Glutamatergic neuron (in vitro differentiated cells): ENCODE measurements around the gene ZP2. TPM values are rescaled to one million over a fixed set of nuclear protein-coding genes. Genes with fewer than 3 reads are reported as not detected.

Experiments used
- DNase-seq: peaks from one replicate; pipeline ENCODE4 v3.0.0; 2022
- H3K27ac Mint-ChIP-seq: one replicate; pipeline ENCODE4 v1.8.0; 2020; ENCODE audit warnings: mild to moderate bottlenecking, mixed read lengths, inconsistent platforms; ENCODE audit not compliant: unreplicated experiment
- H3K27me3 Mint-ChIP-seq: one replicate; pipeline ENCODE4 v1.8.0; 2020; ENCODE audit warnings: mild to moderate bottlenecking, moderate library complexity, mixed read lengths, inconsistent platforms; ENCODE audit not compliant: unreplicated experiment
- H3K36me3 Mint-ChIP-seq: one replicate; pipeline ENCODE4 v1.8.0; 2020; ENCODE audit warnings: mild to moderate bottlenecking, mixed read lengths, inconsistent platforms; ENCODE audit not compliant: unreplicated experiment
- H3K4me1 Mint-ChIP-seq: one replicate; pipeline ENCODE4 v1.8.0; 2020; ENCODE audit warnings: mild to moderate bottlenecking, low read depth, mixed read lengths, inconsistent platforms; ENCODE audit not compliant: unreplicated experiment
- H3K4me3 Mint-ChIP-seq: one replicate; pipeline ENCODE4 v1.8.0; 2020; ENCODE audit warnings: mild to moderate bottlenecking, mixed read lengths, inconsistent platforms; ENCODE audit not compliant: unreplicated experiment
- H3K9me3 Mint-ChIP-seq: one replicate; pipeline ENCODE4 v1.8.0; 2020; ENCODE audit warnings: mild to moderate bottlenecking, moderate library complexity, mixed read lengths, inconsistent platforms; ENCODE audit not compliant: unreplicated experiment
- CTCF ChIP-seq: fragments of 200-600 bp; sonication (generic); IDR thresholded peaks from one replicate; pipeline ENCODE4 v1.5.0; 2021; ENCODE audit not compliant: partially characterized antibody, unreplicated experiment
- total RNA-seq: library from RNA; stranded (reverse); fragmentation: NEBNext Ultra II Directional; extraction: Animal tissue kit (Norgen Biotek cat#: 25700); gene quantifications from one replicate; pipeline ENCODE4 v1.2.1, GENCODE V29; 2021; ENCODE audit not compliant: unreplicated experiment

ZP2 gene
- total RNA-seq, 1 donor from 2014 or later: not detected

GRCh38 chr16:21186326-21186691 lies 25.1 kb downstream of the ZP2 start:
- Mint-ChIP-seq H3K9me3 (no peaks in the 10 kb centered on the region), H3K36me3 (peaks cover 22% of the 10 kb centered on the region), H3K4me1 (no peaks in the 10 kb centered on the region), H3K4me3 (no peak overlapping the region), H3K27me3 (no peaks in the 10 kb centered on the region), H3K27ac (no peak overlapping the region)
- TF ChIP-seq CTCF: no peak
- DNase-seq: no peak

- peaks cover 26% of the 10 kb centered on the region for H3K36me3 Mint-ChIP-seq
- no peak overlapping the region for H3K27ac Mint-ChIP-seq
- DNase-seq: no peak
- TF ChIP-seq CTCF: no peak
- H3K27me3 Mint-ChIP-seq: no peaks in the 10 kb centered on the region
- no peak overlapping the region for H3K4me3 Mint-ChIP-seq
- no peaks in the 10 kb centered on the region for H3K9me3 Mint-ChIP-seq
- no peaks in the 10 kb centered on the region for H3K4me1 Mint-ChIP-seq
Observed at GRCh38 chr16:21185659-21186325, 25.6 kb downstream of the ZP2 start.

- H3K27ac Mint-ChIP-seq: no peak overlapping the region
- H3K4me3 Mint-ChIP-seq: no peak overlapping the region
- no peak for DNase-seq
- H3K27me3 Mint-ChIP-seq: no peaks in the 10 kb centered on the region
- no peaks in the 10 kb centered on the region for H3K4me1 Mint-ChIP-seq
- no peak for TF ChIP-seq CTCF
- H3K36me3 Mint-ChIP-seq: peaks cover 28% of the 10 kb centered on the region
- no peaks in the 10 kb centered on the region for H3K9me3 Mint-ChIP-seq
Observed at GRCh38 chr16:21184834-21185233, 26.5 kb downstream of the ZP2 start.

- no peak for TF ChIP-seq CTCF
- no peak overlapping the region for H3K27ac Mint-ChIP-seq
- peaks cover 33% of the 10 kb centered on the region for H3K36me3 Mint-ChIP-seq
- H3K4me3 Mint-ChIP-seq: no peak overlapping the region
- H3K9me3 Mint-ChIP-seq: no peaks in the 10 kb centered on the region
- no peaks in the 10 kb centered on the region for H3K27me3 Mint-ChIP-seq
- DNase-seq: no peak
- H3K4me1 Mint-ChIP-seq: no peaks in the 10 kb centered on the region
Observed at GRCh38 chr16:21183995-21184394, 27.4 kb downstream of the ZP2 start.

GRCh38 chr16:21179983-21180365 lies 31.4 kb downstream of the ZP2 start:
- Mint-ChIP-seq H3K4me1 (no peaks in the 10 kb centered on the region), H3K4me3 (no peak overlapping the region), H3K9me3 (no peaks in the 10 kb centered on the region), H3K27me3 (peaks cover 1% of the 10 kb centered on the region), H3K27ac (no peak overlapping the region), H3K36me3 (peaks cover 43% of the 10 kb centered on the region)
- no peak for TF ChIP-seq CTCF
- no peak for DNase-seq
